SU-DHL-6 (cell line): ENCODE results near the gene MACF1.

ENCODE experiments used
- EZH2phosphoT487 ChIP-seq: fragments of 200-600 bp; sonication (generic), shearing (Covaris generic); conservative IDR thresholded peaks from 2 replicates; pipeline ENCODE4 v1.6.1; 2018; ENCODE audit warnings: mild to moderate bottlenecking, antibody characterized with exemption, low read length, moderate library complexity, mixed read lengths
- TF ChIP-seq, protein P1 (sequence below): fragments of 200-600 bp; sonication (generic); IDR thresholded peaks from one replicate; pipeline ENCODE4 v1.5.1; 2017; ENCODE audit warnings: antibody characterized with exemption, mild to moderate bottlenecking, low read length, moderate library complexity; ENCODE audit not compliant: insufficient read depth, poor library complexity, severe bottlenecking

DNA sequence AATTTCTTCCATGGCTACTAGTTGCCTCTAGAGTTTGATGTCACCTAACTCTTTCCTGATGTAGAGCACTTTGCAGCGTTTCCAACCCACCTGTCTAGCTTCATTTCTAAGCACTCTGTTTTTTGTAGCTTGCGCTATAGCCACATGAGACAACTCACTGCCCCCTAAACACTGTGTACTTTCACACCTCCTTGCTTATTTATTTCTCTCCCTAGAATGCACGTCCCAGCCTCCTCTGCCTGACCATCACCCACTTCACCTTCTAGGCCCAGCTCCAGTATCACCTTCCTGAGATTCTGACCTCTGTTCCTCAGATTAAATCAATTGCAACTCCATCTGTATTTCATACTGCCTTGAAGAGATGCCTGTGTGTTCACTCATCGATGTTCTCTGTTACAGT, 32.5 kb downstream of the MACF1 start:
- TF ChIP-seq, protein P1, sequence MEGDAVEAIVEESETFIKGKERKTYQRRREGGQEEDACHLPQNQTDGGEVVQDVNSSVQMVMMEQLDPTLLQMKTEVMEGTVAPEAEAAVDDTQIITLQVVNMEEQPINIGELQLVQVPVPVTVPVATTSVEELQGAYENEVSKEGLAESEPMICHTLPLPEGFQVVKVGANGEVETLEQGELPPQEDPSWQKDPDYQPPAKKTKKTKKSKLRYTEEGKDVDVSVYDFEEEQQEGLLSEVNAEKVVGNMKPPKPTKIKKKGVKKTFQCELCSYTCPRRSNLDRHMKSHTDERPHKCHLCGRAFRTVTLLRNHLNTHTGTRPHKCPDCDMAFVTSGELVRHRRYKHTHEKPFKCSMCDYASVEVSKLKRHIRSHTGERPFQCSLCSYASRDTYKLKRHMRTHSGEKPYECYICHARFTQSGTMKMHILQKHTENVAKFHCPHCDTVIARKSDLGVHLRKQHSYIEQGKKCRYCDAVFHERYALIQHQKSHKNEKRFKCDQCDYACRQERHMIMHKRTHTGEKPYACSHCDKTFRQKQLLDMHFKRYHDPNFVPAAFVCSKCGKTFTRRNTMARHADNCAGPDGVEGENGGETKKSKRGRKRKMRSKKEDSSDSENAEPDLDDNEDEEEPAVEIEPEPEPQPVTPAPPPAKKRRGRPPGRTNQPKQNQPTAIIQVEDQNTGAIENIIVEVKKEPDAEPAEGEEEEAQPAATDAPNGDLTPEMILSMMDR: no peak
- TF ChIP-seq EZH2phosphoT487: no peak
